ENCODE measurements around the gene ZMYM4. TPM values are rescaled to one million over a fixed set of nuclear protein-coding genes. Genes with fewer than 3 reads are reported as not detected.

Gene ZMYM4
- total RNA-seq, 6 donors from 2014 or later, result 17.6 to 47.1 (median 38.3) TPM

DNA sequence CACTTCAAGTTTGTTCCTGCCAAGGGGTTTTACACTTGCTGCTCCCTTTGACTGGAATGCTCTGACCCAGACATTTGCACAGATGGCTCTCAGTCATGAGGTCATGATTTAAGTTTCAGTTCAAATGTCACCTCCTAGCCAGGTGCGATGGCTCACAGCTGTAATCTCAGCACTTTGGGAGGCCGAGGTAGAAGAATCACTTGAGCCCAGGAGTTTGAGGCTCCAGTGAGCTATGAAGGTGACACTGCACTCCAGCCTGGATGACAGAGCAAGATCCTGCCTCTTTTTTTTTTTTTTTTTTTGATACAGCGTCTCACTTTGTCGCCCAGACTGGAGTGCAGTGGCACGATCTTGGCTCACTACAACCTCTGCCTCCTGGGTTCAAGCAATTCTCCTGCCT is 4.5 kb upstream of the ZMYM4 start:
- no peaks in the 10 kb centered on the region for H3K36me3 ChIP-seq
- H3K27me3 ChIP-seq, result no peaks in the 10 kb centered on the region
- TF ChIP-seq EP300 (IDR thresholded peaks at IDR 0.05), result no peak
- TF ChIP-seq, protein P1, sequence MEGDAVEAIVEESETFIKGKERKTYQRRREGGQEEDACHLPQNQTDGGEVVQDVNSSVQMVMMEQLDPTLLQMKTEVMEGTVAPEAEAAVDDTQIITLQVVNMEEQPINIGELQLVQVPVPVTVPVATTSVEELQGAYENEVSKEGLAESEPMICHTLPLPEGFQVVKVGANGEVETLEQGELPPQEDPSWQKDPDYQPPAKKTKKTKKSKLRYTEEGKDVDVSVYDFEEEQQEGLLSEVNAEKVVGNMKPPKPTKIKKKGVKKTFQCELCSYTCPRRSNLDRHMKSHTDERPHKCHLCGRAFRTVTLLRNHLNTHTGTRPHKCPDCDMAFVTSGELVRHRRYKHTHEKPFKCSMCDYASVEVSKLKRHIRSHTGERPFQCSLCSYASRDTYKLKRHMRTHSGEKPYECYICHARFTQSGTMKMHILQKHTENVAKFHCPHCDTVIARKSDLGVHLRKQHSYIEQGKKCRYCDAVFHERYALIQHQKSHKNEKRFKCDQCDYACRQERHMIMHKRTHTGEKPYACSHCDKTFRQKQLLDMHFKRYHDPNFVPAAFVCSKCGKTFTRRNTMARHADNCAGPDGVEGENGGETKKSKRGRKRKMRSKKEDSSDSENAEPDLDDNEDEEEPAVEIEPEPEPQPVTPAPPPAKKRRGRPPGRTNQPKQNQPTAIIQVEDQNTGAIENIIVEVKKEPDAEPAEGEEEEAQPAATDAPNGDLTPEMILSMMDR (IDR thresholded peaks at IDR 0.05), result no peak
- TF ChIP-seq POLR2AphosphoS5 (IDR thresholded peaks at IDR 0.05), result no peak
- no peak for TF ChIP-seq POLR2A (IDR thresholded peaks at IDR 0.05)
- no peak for DNase-seq
- H3K9me3 ChIP-seq, result no peaks in the 10 kb centered on the region
- no peak for ATAC-seq (ENCODE audit: low FRiP score in 2 of 2)
- peaks cover 9 to 18% (median 12%) of the 10 kb centered on the region in 4 donors for H3K4me1 ChIP-seq
- 85 to 92% methylated on average over 5 of the region's 5 CpGs for WGBS, 2 donors
- no peak overlapping the region for H3K27ac ChIP-seq
- no peak overlapping the region for H3K4me3 ChIP-seq

DNA sequence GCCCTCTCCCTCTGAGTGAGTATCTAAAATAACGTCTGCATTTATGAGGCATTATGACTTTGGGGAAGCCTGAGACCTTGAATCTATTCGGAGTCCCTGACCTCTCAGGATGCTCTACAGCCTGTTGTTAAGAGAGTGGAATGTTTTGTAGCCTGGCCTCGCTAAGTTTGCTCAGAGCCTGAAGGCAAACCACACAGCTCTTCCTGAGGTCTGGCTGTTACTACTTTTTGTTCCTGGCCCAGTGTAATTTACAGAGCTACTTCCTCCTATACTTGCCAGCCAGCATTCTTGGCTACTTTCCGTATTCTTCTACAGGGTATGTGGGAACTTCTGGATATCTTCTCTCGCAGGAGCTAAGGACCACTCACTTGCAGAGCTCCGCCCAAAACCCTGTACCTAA is 3.6 kb upstream of the ZMYM4 start:
- 16 to 22% methylated on average over 6 of the region's 6 CpGs for WGBS, 2 donors
- H3K9me3 ChIP-seq, result no peaks in the 10 kb centered on the region
- TF ChIP-seq POLR2A (IDR thresholded peaks at IDR 0.05), result peak in 1 of 4 donors; percentile 35
- TF ChIP-seq, protein P1 (IDR thresholded peaks at IDR 0.05), result no peak
- TF ChIP-seq EP300 (IDR thresholded peaks at IDR 0.05), result no peak
- TF ChIP-seq POLR2AphosphoS5 (IDR thresholded peaks at IDR 0.05), result no peak
- no peaks in the 10 kb centered on the region for H3K27me3 ChIP-seq
- no peaks in the 10 kb centered on the region for H3K36me3 ChIP-seq
- DNase-seq (peak in 1 of 2 donors; percentile 39), ATAC-seq (ENCODE audit: low FRiP score in 2 of 2) (peak; percentile 40 to 74)
- peaks cover 10 to 21% (median 15%) of the 10 kb centered on the region in 4 donors for H3K4me1 ChIP-seq
- H3K27ac ChIP-seq, result peak overlapping the region; percentile 43 to 63 (median 55)
- H3K4me3 ChIP-seq, result no peak overlapping the region

DNA sequence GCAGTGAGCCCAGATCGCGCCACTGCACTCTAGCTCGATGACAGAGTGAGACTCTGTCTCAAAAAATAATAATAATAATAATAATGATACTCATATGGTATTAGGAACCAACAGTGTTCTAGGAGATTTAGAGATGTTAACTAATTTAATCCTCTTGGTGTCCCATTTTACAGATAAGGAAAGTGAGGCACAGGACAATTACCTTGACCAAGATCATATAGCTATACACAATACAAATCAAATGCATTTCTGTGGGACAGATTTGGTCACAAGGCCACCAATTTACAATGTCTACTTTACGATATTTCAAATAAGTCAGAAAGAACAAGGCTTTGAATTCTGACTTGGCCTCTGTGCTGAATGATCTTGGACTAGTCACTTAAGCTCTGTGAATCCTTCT is 2.2 kb upstream of the ZMYM4 start:
- 96 to 99% methylated on average over 4 of the region's 4 CpGs for WGBS, 2 donors
- no peak for TF ChIP-seq POLR2A (IDR thresholded peaks at IDR 0.05)
- Histone ChIP-seq H3K4me1 (peaks cover 18 to 33% (median 26%) of the 10 kb centered on the region in 4 donors), H3K9me3 (no peaks in the 10 kb centered on the region), H3K36me3 (no peaks in the 10 kb centered on the region), H3K4me3 (no peak overlapping the region), H3K27ac (no peak overlapping the region), H3K27me3 (no peaks in the 10 kb centered on the region)
- no peak for ATAC-seq (ENCODE audit: low FRiP score in 2 of 2)
- DNase-seq, result no peak

DNA sequence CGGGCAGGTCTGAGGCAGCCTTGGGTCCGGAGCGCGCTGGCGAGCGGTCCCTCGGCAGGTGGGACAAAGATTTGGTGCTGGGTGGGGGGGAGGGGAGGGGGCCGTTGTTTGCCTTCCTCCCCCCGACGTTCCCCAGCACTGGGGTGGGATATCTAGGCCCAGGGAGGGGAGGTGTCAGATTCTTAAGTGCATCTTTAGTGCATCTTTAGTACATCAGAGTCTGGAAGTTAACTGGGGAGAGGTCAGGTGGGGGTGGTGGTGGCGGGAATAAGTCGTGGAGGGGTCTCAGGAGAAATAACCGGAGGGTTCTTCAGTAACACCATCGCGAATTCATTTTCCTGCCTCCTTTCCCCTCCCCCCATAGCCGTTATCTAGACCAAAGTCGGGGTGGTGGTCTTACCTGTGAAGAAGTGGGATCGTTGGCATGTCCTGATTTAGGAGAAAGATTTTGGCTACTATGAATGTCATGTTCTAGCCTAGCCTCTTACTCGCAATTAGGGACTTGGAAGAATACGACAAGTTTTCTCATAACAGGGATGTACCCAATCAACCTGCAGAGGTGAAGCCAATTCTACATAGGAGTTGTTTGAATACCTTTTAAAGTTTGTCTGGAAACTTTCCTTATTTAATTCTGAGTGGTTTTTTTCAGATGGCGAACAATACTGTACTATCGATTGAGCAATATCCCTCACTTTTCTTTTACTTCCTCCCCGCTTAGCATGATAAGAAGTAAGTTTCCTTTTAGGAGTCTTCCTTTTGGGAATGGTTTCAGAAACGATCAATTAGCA is 886 bp downstream of the ZMYM4 start:
- Histone ChIP-seq H3K36me3 (no peaks in the 10 kb centered on the region), H3K27me3 (no peaks in the 10 kb centered on the region), H3K27ac (peak overlapping the region; percentile 90 to 95 (median 94)), H3K9me3 (no peaks in the 10 kb centered on the region), H3K4me1 (peaks cover 18 to 31% (median 25%) of the 10 kb centered on the region in 4 donors), H3K4me3 (peak overlapping the region; percentile 91 to 98 (median 96))
- ATAC-seq (ENCODE audit: low FRiP score in 2 of 2), result no peak
- WGBS, 2 donors, result 2% methylated on average over 16 to 24 of the region's 24 CpGs
- no peak for DNase-seq
- TF ChIP-seq EP300 (IDR thresholded peaks at IDR 0.05) (no peak), POLR2AphosphoS5 (IDR thresholded peaks at IDR 0.05) (no peak), POLR2A (IDR thresholded peaks at IDR 0.05) (no peak)
- TF ChIP-seq, protein P1 (IDR thresholded peaks at IDR 0.05), result no peak

DNA sequence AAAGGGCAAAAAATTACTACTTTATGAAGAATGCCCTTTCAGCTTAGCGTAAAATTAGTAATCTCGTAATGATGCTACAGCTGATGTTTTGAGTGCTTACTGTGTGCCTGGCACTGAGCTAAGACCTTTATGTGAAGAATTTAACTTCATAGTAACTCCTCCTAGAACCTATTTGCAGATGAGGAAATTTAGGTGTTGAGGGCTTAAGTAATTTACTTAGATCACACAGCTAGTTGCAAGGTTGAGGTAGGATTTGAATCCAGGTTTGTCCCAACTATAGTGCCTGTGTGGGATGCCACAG is 1.4 kb downstream of the ZMYM4 start:
- H3K9me3 ChIP-seq, result no peaks in the 10 kb centered on the region
- no peaks in the 10 kb centered on the region for H3K36me3 ChIP-seq
- no peaks in the 10 kb centered on the region for H3K27me3 ChIP-seq
- DNase-seq, result no peak
- H3K4me3 ChIP-seq, result peak overlapping the region in 3 of 4 donors; percentile 91 to 98 (median 97)
- H3K4me1 ChIP-seq, result peaks cover 13 to 26% (median 20%) of the 10 kb centered on the region in 4 donors
- WGBS, 2 donors, result 60 to 67% methylated on average over 2 of the region's 2 CpGs
- H3K27ac ChIP-seq, result peak overlapping the region in 1 of 4 donors; percentile 90
- no peak for ATAC-seq (ENCODE audit: low FRiP score in 2 of 2)
- TF ChIP-seq POLR2AphosphoS5 (IDR thresholded peaks at IDR 0.05) (no peak), EP300 (IDR thresholded peaks at IDR 0.05) (no peak), POLR2A (IDR thresholded peaks at IDR 0.05) (no peak)
- TF ChIP-seq, protein P1 (IDR thresholded peaks at IDR 0.05), result no peak

Measured in upper lobe of left lung (tissue), 6 donors.